T47D (cell line): ENCODE data around the gene RHBDF2.

Experiments
- DNase-seq, 2 experiments: peaks; one replicate each; pipeline versions ENCODE4 v3.0.0 to v3.0.0-alpha.2; 2011 to 2012; ENCODE audit warnings: low read depth in 1 of 2, low spot score in 1 of 2
- JUND ChIP-seq: IDR thresholded peaks from 2 replicates; pipeline ENCODE4 v1.6.1; 2012; ENCODE audit warnings: low read depth
- in situ Hi-C: cut with HindIII; loops from 2 replicates; pipeline ENCODE4 v1.10.0; 2016; ENCODE audit warnings: low sequenced_read_pairs, low pct_unique_long_range_greater_than_20kb

The RHBDF2 gene

GRCh38 chr17:76487451-76488192 lies 13.6 kb downstream of the RHBDF2 start:
- in situ Hi-C loops: no loop called here
- TF ChIP-seq JUND: no peak
- DNase-seq: no peak

GRCh38 chr17:76485569-76485968 lies 15.7 kb downstream of the RHBDF2 start:
- in situ Hi-C loops: no loop called here
- no peak for TF ChIP-seq JUND
- DNase-seq: no peak

GRCh38 chr17:76484228-76484725 lies 16.9 kb downstream of the RHBDF2 start:
- no peak for DNase-seq
- TF ChIP-seq JUND: no peak
- in situ Hi-C loops: no loop called here

DNA sequence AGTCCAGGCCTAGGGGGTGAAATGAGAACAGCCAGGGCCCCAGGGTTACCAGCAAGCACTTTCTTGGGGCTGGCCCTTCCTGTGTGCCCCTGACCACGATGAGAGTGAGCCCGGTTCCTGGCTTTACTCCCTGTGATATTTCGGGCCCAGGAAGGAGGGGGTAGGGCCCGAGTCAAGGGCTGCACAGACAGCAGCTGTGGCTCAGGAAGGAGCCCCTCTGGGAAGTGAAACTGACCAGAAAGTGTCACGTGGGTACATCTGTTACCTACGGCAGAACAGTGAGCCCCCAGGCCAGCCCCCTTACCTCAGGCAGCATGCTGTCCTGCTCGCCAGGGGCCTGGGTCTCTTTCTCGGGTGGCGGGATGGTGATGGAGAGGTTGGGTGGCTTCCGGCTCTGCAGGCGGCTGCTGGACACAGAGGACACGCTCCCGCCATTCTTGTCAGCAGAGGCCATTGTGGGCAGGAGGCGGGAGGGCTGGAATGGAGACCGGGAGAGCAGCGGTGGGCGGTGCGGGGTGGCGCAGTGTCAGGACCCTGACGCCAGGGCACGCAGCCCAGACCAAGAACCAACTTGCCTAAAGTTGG lies 20.1 kb downstream of the RHBDF2 start:
- DNase-seq: no peak
- in situ Hi-C loops: no loop called here
- TF ChIP-seq JUND: no peak

GRCh38 chr17:76480632-76481031 lies 20.6 kb downstream of the RHBDF2 start:
- DNase-seq: no peak
- in situ Hi-C loops: no loop called here
- TF ChIP-seq JUND: no peak

DNA sequence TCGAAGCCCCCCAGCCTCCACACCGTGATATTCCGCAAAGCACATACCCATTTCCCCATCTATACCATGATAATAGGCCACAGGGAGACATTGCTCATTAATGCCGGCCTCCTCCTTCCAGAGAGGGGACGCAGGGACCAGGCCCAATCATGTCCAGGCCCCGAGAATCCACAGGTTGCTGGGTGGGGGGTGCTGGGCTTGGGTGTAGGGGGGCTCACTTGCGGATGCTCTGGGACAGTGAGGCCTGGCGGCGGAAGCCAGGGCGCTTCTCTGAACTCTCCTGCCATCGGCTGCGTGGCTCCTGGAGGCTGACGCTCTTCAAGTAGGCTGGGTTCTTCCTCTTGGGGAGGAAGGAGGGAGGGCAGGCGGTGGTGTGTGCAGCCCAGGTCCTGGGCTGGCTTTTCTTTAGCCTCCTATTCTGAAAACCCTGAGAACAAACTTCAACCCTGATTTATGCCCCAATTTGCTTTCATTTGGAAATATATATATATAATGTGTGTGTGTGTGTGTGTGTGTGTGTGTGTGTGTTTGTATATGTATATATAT lies 21.6 kb downstream of the RHBDF2 start:
- no peak for DNase-seq
- in situ Hi-C loops: no loop called here
- no peak for TF ChIP-seq JUND

- in situ Hi-C loops: no loop called here
- DNase-seq: no peak
- TF ChIP-seq JUND: no peak
These were observed 22.3 kb downstream of the RHBDF2 start for GRCh38 chr17:76478730-76479514.

GRCh38 chr17:76478097-76478496 lies 23.1 kb downstream of the RHBDF2 start:
- TF ChIP-seq JUND: no peak
- in situ Hi-C loops: no loop called here
- no peak for DNase-seq

- in situ Hi-C loops: no loop called here
- DNase-seq: no peak
- TF ChIP-seq JUND: no peak
These were observed 23.6 kb downstream of the RHBDF2 start for GRCh38 chr17:76477576-76477975.

GRCh38 chr17:76476736-76477135 lies 24.5 kb downstream of the RHBDF2 start:
- DNase-seq: no peak

DNA sequence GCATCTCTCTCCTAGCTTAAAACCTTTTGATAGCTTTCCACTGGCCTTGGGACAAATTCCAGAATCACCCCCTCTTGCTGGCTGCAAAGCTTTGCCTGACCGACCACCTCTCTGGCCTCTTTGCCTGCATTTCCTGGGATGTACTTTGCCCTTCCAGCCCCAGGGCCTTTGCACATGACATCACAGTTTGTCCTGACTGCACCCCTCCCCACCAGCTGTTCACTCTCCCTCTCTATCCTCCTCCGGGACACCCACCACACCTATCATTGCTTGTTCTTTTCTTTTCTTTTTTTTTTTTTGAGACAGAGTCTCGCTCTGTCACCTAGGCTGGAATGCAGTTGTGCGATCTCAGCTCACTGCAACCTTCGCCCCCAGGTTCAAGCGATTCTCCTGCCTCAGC lies 25.9 kb downstream of the RHBDF2 start:
- no peak for TF ChIP-seq JUND
- in situ Hi-C loops: no loop called here
- no peak for DNase-seq

More at GRCh38 chr17:76476736-76477135, 24.5 kb downstream of the RHBDF2 start:
- no peak for TF ChIP-seq JUND
- in situ Hi-C loops: no loop called here

DNA sequence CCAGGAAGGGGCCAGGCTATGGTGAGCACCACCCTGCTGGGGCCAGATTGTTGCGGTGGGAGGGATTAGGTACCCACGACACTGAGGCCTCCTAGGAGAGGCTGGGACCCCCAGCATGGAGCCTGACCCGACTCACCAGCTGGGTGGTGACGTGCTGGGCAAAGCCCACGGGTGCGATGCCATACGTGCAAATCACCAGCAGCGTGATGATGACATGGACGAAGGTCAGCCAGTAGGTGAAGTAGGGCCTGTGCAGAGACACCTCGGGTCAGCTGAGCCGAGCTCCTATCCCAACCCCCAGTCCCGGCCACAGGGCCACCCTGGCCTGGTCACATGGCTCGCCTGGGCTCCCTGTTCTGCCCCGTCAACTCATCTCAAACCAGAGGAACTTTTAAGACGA lies 26.3 kb downstream of the RHBDF2 start:
- in situ Hi-C loops: no loop called here
- no peak for DNase-seq
- no peak for TF ChIP-seq JUND

GRCh38 chr17:76474238-76474637 lies 27.0 kb downstream of the RHBDF2 start:
- TF ChIP-seq JUND: no peak
- in situ Hi-C loops: no loop called here

More at GRCh38 chr17:76474238-76474637, 27.0 kb downstream of the RHBDF2 start:
- DNase-seq: no peak
